ENCODE data around the gene NOBOX.
"Not testable (repeated sequence)": the region's sequence is repeated elsewhere in the genome, so short reads cannot be mapped to it uniquely, and the experiment has no call there.

Gene NOBOX

GRCh38 chr7:144390481-144390880 is 13.0 kb downstream of the NOBOX start:
- DNase-seq, result no peak

DNA sequence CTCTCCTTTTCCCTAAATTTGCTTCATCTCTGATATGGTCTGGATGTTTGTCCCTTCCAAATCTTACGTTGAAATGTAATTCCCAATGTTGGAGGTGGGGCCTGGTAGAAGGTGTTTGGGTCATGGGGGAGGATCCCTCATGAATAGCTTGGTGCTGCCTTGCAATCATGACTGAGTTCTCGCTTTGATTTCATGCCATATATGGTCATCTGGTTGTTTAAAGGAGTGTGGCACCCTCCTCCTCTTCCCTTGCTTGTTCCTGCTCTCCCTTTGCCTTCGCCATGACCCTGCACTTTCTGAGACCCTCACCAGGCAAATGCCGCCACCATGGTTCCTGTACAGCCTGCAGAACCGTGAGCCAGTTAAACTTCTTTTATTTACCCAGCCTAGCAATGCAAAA is 14.5 kb downstream of the NOBOX start:
- no peak for DNase-seq

- no peak for DNase-seq
Measured at GRCh38 chr7:144386741-144387140, 16.8 kb downstream of the NOBOX start.

GRCh38 chr7:144384555-144385245 is 18.8 kb downstream of the NOBOX start:
- DNase-seq, result peak; percentile 42

GRCh38 chr7:144384071-144384470 is 19.4 kb downstream of the NOBOX start:
- no peak for DNase-seq

DNA sequence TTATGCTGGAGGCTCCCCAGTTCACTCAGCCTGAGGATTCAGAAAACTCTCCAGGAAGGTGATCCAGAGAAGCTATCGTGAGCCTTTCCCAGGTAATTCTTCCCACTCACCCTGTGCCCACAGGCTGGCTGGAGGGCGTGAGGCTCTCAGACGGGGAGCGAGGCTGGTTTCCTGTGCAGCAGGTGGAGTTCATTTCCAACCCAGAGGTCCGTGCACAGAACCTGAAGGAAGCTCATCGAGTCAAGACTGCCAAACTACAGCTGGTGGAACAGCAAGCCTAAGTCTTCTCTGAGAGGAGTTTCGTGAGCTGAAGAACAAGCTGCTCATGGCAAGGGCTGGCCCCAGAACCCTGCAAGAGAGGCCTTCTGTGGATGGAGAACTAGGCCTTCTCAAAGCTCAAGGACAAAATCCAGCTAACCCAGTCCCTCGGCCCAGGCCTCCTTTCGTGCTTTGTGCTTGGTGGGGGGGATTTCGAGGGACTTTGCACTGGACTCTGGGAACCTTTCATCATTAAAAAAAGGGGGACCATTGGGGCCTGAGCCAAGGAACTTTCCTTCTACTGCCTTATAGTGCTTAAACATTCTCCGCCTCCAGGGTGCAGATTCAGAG is 23.6 kb downstream of the NOBOX start:
- no peak for DNase-seq

DNA sequence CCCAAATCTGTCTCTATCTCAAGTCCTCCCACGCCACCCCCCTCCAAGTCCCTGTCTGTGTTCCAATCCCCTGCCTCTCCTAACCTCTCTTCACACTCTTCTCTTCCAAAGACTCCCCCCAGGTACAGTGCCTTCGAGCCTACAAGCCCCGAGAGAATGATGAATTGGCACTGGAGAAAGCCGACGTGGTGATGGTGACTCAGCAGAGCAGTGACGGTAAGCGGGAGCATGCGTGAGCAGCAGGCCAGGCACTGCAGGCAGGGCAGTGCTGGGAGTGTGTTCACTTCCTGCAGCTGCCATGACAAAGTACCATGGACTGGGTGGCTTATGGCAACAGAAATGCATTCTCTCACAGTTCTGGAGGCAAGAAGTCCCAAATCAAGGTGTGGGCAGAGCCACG is 24.8 kb downstream of the NOBOX start:
- no peak for DNase-seq

- DNase-seq, result not testable (repeated sequence)
Measured at GRCh38 chr7:144369221-144369620, 34.3 kb downstream of the NOBOX start.

- not testable (repeated sequence) for DNase-seq
Measured at GRCh38 chr7:144367250-144367649, 36.2 kb downstream of the NOBOX start.

- not testable (repeated sequence) for DNase-seq
Measured at GRCh38 chr7:144365523-144365922, 38.0 kb downstream of the NOBOX start.

GRCh38 chr7:144362061-144362460 is 41.4 kb downstream of the NOBOX start:
- DNase-seq, result not testable (repeated sequence)

DNA sequence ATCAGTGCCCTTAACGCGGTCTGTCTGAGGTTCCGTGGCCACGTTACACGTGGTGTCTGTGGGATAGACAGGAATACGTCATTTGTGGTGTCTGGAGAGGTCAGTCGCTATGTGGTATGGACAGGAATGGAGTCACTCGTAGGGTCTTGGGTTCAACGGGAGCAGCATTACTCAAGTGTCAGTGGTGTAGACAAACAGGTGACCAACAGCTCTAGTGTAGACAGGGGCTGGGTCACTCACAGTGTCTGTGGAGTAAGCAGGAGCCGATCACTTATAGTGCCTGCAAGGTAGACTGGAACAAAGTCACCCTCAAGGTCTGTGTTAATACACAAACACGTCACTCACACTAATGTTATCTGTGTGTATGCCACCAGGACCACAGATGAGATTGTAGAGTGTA is 46.6 kb downstream of the NOBOX start:
- DNase-seq, result not testable (repeated sequence)

DNA sequence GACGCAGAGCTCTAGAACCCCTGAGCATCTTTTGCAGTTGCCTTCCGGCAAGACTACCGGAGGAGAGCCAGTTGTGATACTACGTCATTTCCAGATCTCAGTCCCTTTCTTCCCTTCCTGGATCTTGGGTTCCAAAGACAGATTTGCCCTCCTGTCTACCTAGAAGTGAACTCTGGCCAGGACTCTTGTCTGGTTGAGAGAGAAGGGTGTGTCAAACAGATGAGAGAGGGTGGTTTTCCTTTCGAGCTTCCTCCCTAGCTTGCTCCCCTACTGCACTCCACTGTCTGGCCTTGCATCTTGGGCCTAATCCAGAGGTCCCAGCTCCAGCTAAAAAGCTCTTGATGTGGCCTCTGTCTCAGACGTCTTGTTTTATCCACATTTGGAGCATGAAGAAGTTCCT is 47.3 kb downstream of the NOBOX start:
- not testable (repeated sequence) for DNase-seq

GRCh38 chr7:144355176-144355822 is 48.2 kb downstream of the NOBOX start, which contains the start of gene ARHGEF5:
Gene ARHGEF5 (plus strand): TSS chr7:144355402. CDS start chr7:144362670, 7,268 bp downstream.
- DNase-seq, result not testable (repeated sequence)

GRCh38 chr7:144351667-144352066 is 51.8 kb downstream of the NOBOX start:
- DNase-seq, result not testable (repeated sequence)

DNA sequence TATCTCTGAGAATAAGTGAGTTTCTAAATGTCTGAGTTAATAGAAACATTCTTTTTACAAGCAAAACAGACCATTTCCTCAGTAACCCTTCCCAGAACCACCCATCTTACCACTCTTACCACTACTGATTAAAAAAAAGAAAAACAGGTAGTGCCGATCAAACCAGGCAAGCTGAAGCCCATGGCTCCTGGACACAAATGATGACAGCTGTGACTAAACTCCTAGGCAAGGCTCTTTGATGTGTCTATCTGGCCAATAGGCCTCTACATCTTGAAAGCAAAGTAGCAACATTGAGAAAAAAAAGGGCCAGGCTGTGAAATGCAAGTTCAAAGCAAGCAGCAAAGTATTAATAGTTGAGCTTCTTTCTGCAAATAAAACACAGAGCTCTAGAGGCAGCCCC is 54.9 kb downstream of the NOBOX start:
- DNase-seq, result not testable (repeated sequence)
